NCI-H128 (cell line): Measurements from ENCODE around the gene CHST10.
A peak's percentile ranks its signal among the peaks of the same experiment; 100 is the strongest.
"Not testable (repeated sequence)": the region's sequence is repeated elsewhere in the genome, so short reads cannot be mapped to it uniquely, and the experiment has no call there.

Experiments used
- DNase-seq: peaks from one replicate; lab custom pipeline; 2025; ENCODE audit not compliant: unreplicated experiment; lab: John Stamatoyannopoulos, UW

Gene CHST10

GRCh38 chr2:100394111-100394641 lies 23.3 kb downstream of the CHST10 start:
- DNase-seq: no peak

DNA sequence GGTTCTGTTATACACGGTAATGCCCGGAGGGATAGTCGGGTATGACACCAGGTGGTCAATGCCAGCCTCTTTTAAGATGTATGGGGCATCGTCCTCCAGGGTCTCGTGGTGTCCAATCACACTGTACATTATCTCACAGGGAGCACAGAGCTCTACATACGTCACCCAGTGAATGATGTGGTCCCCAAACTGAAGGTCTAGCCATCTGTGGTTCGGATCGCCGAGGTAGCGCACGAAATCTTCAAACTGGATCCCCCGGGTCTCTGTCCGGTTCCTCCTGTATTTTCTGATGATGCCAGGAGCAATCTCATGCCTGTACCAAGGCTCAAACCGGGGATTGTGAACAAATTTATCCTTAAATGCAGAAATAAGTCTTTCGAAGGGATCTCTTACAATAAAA lies 24.1 kb downstream of the CHST10 start:
- DNase-seq: no peak

DNA sequence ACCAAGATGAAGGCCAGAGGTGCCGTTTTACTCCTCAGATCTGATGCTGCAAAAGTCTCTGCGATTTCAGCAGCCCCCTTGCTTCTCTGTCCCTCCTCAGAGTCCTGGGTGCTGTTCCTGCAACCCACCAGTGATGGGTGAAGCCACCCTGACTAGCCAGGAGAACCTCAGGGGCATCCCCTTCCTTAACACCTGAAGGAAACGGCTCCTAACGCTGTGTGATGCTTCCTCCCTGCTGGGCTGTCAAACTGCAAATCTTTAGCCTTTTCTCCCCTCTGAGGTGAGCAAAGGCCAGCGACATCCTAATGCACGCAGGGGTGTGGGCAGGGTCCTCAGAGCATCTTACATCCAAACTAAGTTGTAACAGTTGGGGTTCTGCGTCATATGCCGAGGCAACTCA lies 24.8 kb downstream of the CHST10 start:
- DNase-seq: no peak

- no peak for DNase-seq
These were observed 25.5 kb downstream of the CHST10 start for GRCh38 chr2:100391735-100392515.

GRCh38 chr2:100390001-100390940 lies 27.2 kb downstream of the CHST10 start:
- DNase-seq: no peak

DNA sequence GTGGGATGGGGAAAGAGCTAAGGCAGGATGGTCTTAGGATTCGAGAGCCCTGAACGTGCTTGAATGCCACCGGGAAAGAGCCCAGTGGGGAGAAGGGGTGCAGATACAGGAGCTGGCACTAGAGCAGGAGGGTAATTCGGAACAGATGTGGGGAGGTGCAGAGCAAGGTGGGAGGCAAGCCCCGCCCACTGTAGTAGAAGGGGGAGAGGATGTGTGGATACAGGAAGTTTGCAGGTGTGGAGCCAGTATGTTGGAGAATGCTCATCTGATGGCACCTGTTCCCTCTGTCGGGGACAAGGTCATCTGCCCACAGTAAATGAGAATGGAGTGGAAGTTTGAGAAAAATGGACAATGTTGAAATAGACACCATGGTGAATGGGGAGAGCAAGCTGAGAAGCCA lies 28.8 kb downstream of the CHST10 start:
- no peak for DNase-seq

- no peak for DNase-seq
These were observed 33.5 kb downstream of the CHST10 start for GRCh38 chr2:100383954-100384353.

GRCh38 chr2:100383306-100383705 lies 34.2 kb downstream of the CHST10 start:
- no peak for DNase-seq

DNA sequence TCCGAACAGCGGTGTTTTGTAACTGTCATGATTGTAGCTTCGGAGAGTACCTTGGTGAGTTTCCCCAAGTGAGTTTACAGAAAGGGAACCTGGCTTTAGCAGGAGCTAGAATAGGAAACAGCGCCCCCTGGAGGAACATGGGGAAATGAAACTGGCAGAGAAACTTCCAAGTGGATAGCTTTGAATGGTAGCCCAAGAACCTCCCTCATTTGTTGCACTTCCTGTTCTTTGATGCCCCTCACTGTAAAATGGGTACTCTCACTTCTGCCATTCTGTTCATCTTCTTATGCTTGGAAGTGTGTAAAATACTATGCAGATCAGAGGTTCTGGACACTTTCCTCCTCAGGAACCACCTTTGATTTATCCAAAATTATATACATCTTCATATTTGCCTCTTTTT lies 36.2 kb downstream of the CHST10 start:
- DNase-seq: peak; percentile 81

DNA sequence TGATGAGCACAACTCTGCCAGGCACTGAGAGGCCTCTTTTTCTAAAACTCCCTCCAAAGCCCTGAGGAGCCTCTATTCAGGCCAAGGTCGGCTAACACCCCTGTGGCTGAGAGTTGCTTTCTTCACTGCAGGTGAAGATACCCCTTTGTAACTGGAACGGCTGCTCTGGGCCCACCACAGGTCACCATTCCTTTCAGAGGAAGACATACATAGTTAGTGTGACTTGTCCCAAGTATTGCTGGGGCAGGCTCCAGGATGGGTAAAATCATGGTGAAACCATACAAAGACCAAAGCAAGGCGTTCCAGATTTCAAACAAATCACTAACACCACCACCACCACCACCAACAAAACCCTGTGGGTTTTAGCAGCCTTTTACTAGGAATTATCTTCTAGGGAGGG lies 36.8 kb downstream of the CHST10 start:
- no peak for DNase-seq

GRCh38 chr2:100376836-100377235 lies 40.6 kb downstream of the CHST10 start:
- no peak for DNase-seq

DNA sequence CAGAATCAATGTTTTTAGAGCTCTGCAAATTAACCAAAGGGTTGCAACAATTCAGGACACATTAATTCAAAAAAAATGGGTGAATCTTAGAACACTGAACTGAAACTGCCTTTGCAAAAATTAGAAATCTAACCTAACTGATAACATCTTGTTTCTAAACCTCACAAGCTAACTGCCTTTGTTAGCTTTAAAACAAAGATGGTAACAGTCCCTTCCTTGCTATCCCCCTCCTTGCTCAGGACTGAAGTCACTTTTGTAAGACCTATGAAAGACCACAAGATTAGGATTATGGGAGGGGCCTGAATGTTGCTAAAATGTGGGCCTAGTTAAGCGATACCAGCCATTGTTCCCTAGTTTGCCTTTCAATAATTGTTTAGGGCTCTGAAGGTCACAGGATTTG lies 50.3 kb downstream of the CHST10 start:
- DNase-seq: no peak

GRCh38 chr2:100365434-100365833 lies 52.0 kb downstream of the CHST10 start:
- DNase-seq: peak; percentile 85

DNA sequence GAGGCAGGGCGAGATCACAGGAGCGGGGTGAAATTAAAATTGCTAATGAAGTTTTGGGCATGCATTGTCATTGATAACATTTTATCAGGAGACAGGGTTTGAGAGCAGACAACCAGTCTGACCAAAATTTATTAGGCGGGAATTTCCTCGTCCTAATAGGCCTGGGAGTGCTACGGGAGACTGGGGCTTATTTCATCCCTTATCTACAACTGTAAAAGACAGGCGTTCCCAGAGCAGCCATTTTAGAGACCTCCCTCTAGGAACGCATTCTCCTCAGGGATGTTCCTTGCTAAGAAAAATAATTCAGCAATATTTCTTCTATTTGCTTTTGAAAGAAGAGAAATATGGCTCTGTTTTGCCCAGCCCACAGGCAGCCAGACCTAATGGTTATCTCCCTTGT lies 55.2 kb downstream of the CHST10 start:
- not testable (repeated sequence) for DNase-seq

GRCh38 chr2:100359576-100359975 lies 57.9 kb downstream of the CHST10 start:
- DNase-seq: no peak

DNA sequence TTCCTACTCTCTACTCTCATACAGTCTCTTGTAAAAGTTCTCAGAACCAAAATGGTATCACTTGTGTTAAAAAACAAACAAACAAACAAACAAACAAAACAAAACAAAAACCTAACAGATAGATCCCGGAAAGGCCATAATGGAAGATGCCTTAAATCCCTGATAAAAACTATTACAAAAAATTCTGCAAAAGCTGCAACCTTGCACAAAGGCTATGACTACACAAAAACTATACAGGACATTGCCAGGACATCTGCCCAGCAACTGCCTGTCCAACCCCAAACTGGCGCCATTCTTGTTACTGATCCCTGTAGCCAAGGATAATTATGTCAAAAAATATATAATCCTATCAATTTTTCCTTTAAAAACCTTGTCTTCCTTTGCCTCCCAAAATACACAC lies 58.9 kb downstream of the CHST10 start:
- no peak for DNase-seq

GRCh38 chr2:100352521-100352920 lies 64.9 kb downstream of the CHST10 start:
- no peak for DNase-seq

- peak; percentile 22 for DNase-seq
These were observed 66.7 kb downstream of the CHST10 start for GRCh38 chr2:100350661-100351185.

GRCh38 chr2:100345144-100345543 lies 72.3 kb downstream of the CHST10 start:
- DNase-seq: not testable (repeated sequence)

GRCh38 chr2:100344433-100344832 lies 73.0 kb downstream of the CHST10 start:
- DNase-seq: no peak

- DNase-seq: not testable (repeated sequence)
These were observed 75.0 kb downstream of the CHST10 start for GRCh38 chr2:100342466-100342865.
